Measurements from ENCODE around the gene TBL1X.

- TF ChIP-seq POLR2A (IDR thresholded peaks at IDR 0.05) (no peak), CTCF (IDR thresholded peaks at IDR 0.05) (no peak)
Observed at GRCh38 chrX:9642270-9642995, 177.6 kb downstream of the TBL1X start.
